Endodermal cell (in vitro differentiated cells): Measurements from ENCODE around the gene SCAF8. TPM values are rescaled to one million over a fixed set of nuclear protein-coding genes. Genes with fewer than 3 reads are reported as not detected.

Source experiments
- DNase-seq: peaks from one replicate; pipeline ENCODE4 v3.0.0-alpha.2; 2017
- H3K27ac ChIP-seq: 2 replicates; pipeline ENCODE4 v1.5.1; 2013; ENCODE audit warnings: mild to moderate bottlenecking, low read depth, low read length, moderate library complexity
- H3K27me3 ChIP-seq: 2 replicates; pipeline ENCODE4 v1.6.1; 2013; ENCODE audit warnings: mild to moderate bottlenecking, low read length, moderate library complexity; ENCODE audit not compliant: insufficient read depth, control insufficient read depth, poor library complexity, severe bottlenecking
- H3K36me3 ChIP-seq: 2 replicates; pipeline ENCODE4 v1.7.0; 2013; ENCODE audit warnings: mild to moderate bottlenecking, low read length, moderate library complexity; ENCODE audit not compliant: control insufficient read depth, insufficient read depth
- H3K4me1 ChIP-seq: one replicate; pipeline ENCODE4 v1.7.0; 2013; ENCODE audit warnings: low read length; ENCODE audit not compliant: control insufficient read depth, insufficient read depth
- H3K4me3 ChIP-seq: 2 replicates; pipeline ENCODE4 v1.5.1; 2013; ENCODE audit warnings: mild to moderate bottlenecking, low read length, moderate library complexity
- H3K9ac ChIP-seq: 2 replicates; pipeline ENCODE4 v1.6.1; 2013; ENCODE audit warnings: mild to moderate bottlenecking, low read length, moderate library complexity; ENCODE audit not compliant: poor library complexity, severe bottlenecking; ENCODE audit errors: extremely low read depth
- H3K9me3 ChIP-seq: 2 replicates; pipeline ENCODE4 v1.6.1; 2013; ENCODE audit warnings: mild to moderate bottlenecking, low read length, moderate library complexity; ENCODE audit not compliant: control insufficient read depth
- H3K27ac Mint-ChIP-seq: 2 replicates; pipeline ENCODE4 v1.8.0; 2020; ENCODE audit warnings: mixed read lengths
- H3K27me3 Mint-ChIP-seq: 2 replicates; pipeline ENCODE4 v1.8.0; 2021; ENCODE audit warnings: mild to moderate bottlenecking, mixed read lengths; ENCODE audit not compliant: insufficient read depth
- H3K36me3 Mint-ChIP-seq: 2 replicates; pipeline ENCODE4 v1.8.0; 2020; ENCODE audit warnings: low read depth, mixed read lengths
- H3K4me1 Mint-ChIP-seq: 2 replicates; pipeline ENCODE4 v1.8.0; 2020; ENCODE audit warnings: mixed read lengths
- H3K4me3 Mint-ChIP-seq: 2 replicates; pipeline ENCODE4 v1.8.0; 2020; ENCODE audit warnings: mild to moderate bottlenecking, moderate library complexity, mixed read lengths
- H3K9me3 Mint-ChIP-seq: 2 replicates; pipeline ENCODE4 v1.8.0; 2020; ENCODE audit warnings: mild to moderate bottlenecking, mixed read lengths
- WGBS, 2 experiments: methylation state at CpG; one replicate each; pipeline versions ENCODE4 v1.1.5 to v1.1.7; 2013; ENCODE audit warnings: missing lambda C conversion rate in 2 of 2, mixed read lengths in 1 of 2; ENCODE audit not compliant: insufficient coverage in 1 of 2, insufficient read length in 1 of 2; 5-methylcytosine and 5-hydroxymethylcytosine counted together
- total RNA-seq, 2 donors: library from RNA; stranded (reverse); fragmentation: NEBNext Ultra II Directional in 1 of 2; extraction: Animal tissue kit (Norgen Biotek cat#: 25700) in 1 of 2; gene quantifications; 2 replicates in 1 of 2; 3 replicates in 1 of 2; pipeline ENCODE4 v1.2.1, GENCODE V29; 2021
- TF ChIP-seq, protein P1 (sequence below): fragments of 200-600 bp; sonication (generic); conservative IDR thresholded peaks from 2 replicates; pipeline ENCODE4 v1.5.0; 2021; ENCODE audit warnings: antibody characterized with exemption, mild to moderate bottlenecking

SCAF8 gene
- total RNA-seq, 2 donors from 2014 or later = 49.7 to 56.2 TPM

DNA sequence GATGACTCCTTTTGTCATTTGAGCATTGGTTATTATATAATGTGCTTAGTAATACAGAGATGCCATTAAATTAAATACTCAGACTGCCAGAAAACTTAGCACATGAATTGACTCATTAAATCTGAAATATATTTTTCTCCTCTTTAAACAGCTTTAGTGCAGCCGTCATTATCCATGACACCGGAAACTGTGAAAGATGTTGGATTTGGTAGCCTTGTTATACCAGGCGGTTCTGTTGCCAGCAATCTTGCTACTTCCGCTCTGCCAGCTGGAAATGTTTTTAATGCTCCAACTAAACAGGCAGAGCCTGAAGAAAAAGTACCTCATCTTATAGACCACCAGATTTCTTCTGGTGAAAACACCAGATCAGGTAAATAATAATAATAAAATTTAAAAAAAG lies 97.6 kb downstream of the SCAF8 start:
- Mint-ChIP-seq H3K36me3 (peaks cover 65% of the 10 kb centered on the region), H3K4me3 (no peak overlapping the region), H3K4me1 (no peaks in the 10 kb centered on the region)

DNA sequence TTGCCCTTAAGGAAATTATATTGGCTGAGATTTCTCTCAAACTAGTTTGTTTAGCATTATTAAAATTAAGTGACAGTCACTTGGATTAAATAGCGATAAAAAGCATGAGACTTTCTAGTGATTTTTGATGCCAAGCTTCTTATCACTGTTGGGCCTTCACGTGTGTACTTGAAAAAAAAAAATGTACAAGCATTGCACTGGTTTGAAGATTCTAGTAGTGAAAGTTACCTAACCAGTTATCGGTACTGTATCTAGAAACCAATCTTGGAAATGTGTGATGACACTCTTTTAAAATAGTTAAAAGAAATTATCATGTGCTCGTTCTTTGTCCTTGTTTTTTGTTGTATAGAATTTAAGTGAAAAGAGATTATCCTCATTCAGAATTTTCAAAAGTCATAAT lies 102.1 kb downstream of the SCAF8 start:
- no peaks in the 10 kb centered on the region for H3K4me1 ChIP-seq

More for the DNA sequence above, 97.6 kb downstream of the SCAF8 start:
- DNase-seq = no peak
- Histone ChIP-seq H3K9ac (no peak overlapping the region), H3K4me3 (no peak overlapping the region), H3K9me3 (no peaks in the 10 kb centered on the region), H3K4me1 (no peaks in the 10 kb centered on the region), H3K36me3 (peaks cover 79% of the 10 kb centered on the region), H3K27ac (no peak overlapping the region), H3K27me3 (no peaks in the 10 kb centered on the region)
- H3K27ac Mint-ChIP-seq = no peak overlapping the region
- no peaks in the 10 kb centered on the region for H3K27me3 Mint-ChIP-seq
- H3K9me3 Mint-ChIP-seq = no peaks in the 10 kb centered on the region
- TF ChIP-seq, protein P1, sequence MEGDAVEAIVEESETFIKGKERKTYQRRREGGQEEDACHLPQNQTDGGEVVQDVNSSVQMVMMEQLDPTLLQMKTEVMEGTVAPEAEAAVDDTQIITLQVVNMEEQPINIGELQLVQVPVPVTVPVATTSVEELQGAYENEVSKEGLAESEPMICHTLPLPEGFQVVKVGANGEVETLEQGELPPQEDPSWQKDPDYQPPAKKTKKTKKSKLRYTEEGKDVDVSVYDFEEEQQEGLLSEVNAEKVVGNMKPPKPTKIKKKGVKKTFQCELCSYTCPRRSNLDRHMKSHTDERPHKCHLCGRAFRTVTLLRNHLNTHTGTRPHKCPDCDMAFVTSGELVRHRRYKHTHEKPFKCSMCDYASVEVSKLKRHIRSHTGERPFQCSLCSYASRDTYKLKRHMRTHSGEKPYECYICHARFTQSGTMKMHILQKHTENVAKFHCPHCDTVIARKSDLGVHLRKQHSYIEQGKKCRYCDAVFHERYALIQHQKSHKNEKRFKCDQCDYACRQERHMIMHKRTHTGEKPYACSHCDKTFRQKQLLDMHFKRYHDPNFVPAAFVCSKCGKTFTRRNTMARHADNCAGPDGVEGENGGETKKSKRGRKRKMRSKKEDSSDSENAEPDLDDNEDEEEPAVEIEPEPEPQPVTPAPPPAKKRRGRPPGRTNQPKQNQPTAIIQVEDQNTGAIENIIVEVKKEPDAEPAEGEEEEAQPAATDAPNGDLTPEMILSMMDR = no peak
- WGBS, 2 experiments = 93 to 97% methylated on average over 3 to 4 of the region's 4 CpGs

DNA sequence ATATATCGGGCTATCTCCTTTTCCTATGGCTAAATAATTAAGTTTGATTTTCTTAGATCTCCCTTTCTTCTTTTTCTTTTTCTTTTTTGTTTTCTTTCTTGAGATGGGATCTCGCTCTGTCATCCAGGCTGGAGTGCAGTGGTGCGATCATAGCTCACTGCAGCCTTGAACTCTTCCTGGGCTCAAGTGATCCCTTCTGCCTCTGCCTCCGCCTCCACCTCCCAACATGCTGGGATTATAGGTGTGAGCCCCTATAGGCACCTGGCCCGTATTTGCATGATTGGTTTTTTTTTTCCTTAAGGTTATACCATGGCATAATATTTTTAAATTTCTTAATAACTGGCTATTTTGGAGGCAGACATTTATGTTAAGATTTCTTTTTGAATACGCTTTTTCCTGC lies 106.3 kb downstream of the SCAF8 start:
- Mint-ChIP-seq H3K27ac (no peak overlapping the region), H3K4me1 (peaks cover 15% of the 10 kb centered on the region), H3K4me3 (no peak overlapping the region), H3K27me3 (no peaks in the 10 kb centered on the region), H3K9me3 (no peaks in the 10 kb centered on the region), H3K36me3 (peaks cover 9% of the 10 kb centered on the region)
- Histone ChIP-seq H3K27ac (no peak overlapping the region), H3K4me3 (no peak overlapping the region), H3K9me3 (no peaks in the 10 kb centered on the region), H3K36me3 (peaks cover 24% of the 10 kb centered on the region), H3K9ac (no peak overlapping the region), H3K4me1 (no peaks in the 10 kb centered on the region), H3K27me3 (no peaks in the 10 kb centered on the region)
- WGBS, 2 experiments = 97 to 100% methylated on average over 1 to 6 of the region's 6 CpGs
- DNase-seq = no peak
- TF ChIP-seq, protein P1 = no peak

More for the DNA sequence above, 102.1 kb downstream of the SCAF8 start:
- no peaks in the 10 kb centered on the region for H3K9me3 Mint-ChIP-seq
- TF ChIP-seq, protein P1 = no peak
- 96 to 100% methylated on average over 4 of the region's 4 CpGs for WGBS, 2 experiments
- Histone ChIP-seq H3K27me3 (no peaks in the 10 kb centered on the region), H3K9me3 (no peaks in the 10 kb centered on the region), H3K36me3 (peaks cover 47% of the 10 kb centered on the region), H3K27ac (no peak overlapping the region), H3K9ac (no peak overlapping the region), H3K4me3 (no peak overlapping the region)
- H3K27ac Mint-ChIP-seq = no peak overlapping the region
- peaks cover 35% of the 10 kb centered on the region for H3K36me3 Mint-ChIP-seq
- no peak overlapping the region for H3K4me3 Mint-ChIP-seq
- no peaks in the 10 kb centered on the region for H3K27me3 Mint-ChIP-seq
- no peak for DNase-seq
- peaks cover 8% of the 10 kb centered on the region for H3K4me1 Mint-ChIP-seq
